ENCODE results near the gene ZNF200. TPM values are rescaled to one million over a fixed set of nuclear protein-coding genes. Genes with fewer than 3 reads are reported as not detected.
A peak's percentile ranks its signal among the peaks of the same experiment; 100 is the strongest.

ZNF200 gene
- 10 to 100 TPM; 13.0 to 14.6 TPM for total RNA-seq
- polyA plus RNA-seq = 11.2 TPM

GRCh38 chr16:3234857-3235561, at the start of gene ZNF200:
Gene ZNF200, minus strand, starts transcription at chr16:3235158. Its CDS starts 1,403 bp downstream, at chr16:3233755.
- POLR2A ChIA-PET = interaction anchor here (0.6 to 1.6 kb wide), 8 partner anchors 15 to 324 kb away, joined by 3 to 5 read pairs (median 4); no protein-coding TSS in a partner anchor

GRCh38 chr16:3283543-3284447, 48.8 kb upstream of the ZNF200 start:
- Mint-ChIP-seq H3K9me3 (peaks cover 0 to 32% (median 15%) of the 10 kb centered on the region in 5 donors), H3K27ac (peak overlapping the region; percentile 84 to 99 (median 96)), H3K4me1 (peaks cover 35 to 48% (median 41%) of the 10 kb centered on the region in 3 donors), H3K27me3 (no peaks in the 10 kb centered on the region), H3K36me3 (peaks cover 22 to 55% (median 43%) of the 10 kb centered on the region in 3 donors), H3K4me3 (peak overlapping the region; percentile 88 to 97 (median 96))
- peaks cover 15% of the 10 kb centered on the region for H3K9me3 ChIP-seq (ENCODE audit: low read length)
- ChIA-PET CTCF (interaction anchor here (0.7 to 2.1 kb wide), 9 partner anchors 9 to 217 kb away, joined by 3 to 7 read pairs (median 3); partner anchors contain the start of genes CLUAP1, TIGD7, ZNF174 and ZNF75A), POLR2A (interaction anchor here (0.6 to 1.9 kb wide), 9 partner anchors 20 to 173 kb away, joined by 3 to 21 read pairs (median 6); partner anchors contain the start of genes TIGD7, ZNF174, ZNF213 and ZNF75A)
- no peaks in the 10 kb centered on the region for H3K27me3 ChIP-seq (ENCODE audit: insufficient read depth, low read length, poor library complexity, severe bottlenecking)
- DNase-seq = no peak
- H3K4me3 ChIP-seq (ENCODE audit: low read length) = peak overlapping the region; percentile 91
- H3K4me1 ChIP-seq (ENCODE audit: insufficient read depth, low read length) = peaks cover 25% of the 10 kb centered on the region
- peak overlapping the region; percentile 95 for H3K27ac ChIP-seq (ENCODE audit: low read depth, low read length)
- H3K36me3 ChIP-seq (ENCODE audit: insufficient read depth, low read length) = peaks cover 35% of the 10 kb centered on the region

More at GRCh38 chr16:3234857-3235561, at the start of gene ZNF200:
- peaks cover 0 to 2% of the 10 kb centered on the region in 2 donors for H3K27me3 Mint-ChIP-seq
- peaks cover 5 to 13% (median 12%) of the 10 kb centered on the region in 5 donors for H3K9me3 Mint-ChIP-seq
- peak within 1 kb of the TSS; percentile 92 to 98 (median 95) for H3K4me3 Mint-ChIP-seq
- Histone ChIP-seq H3K9me3 (ENCODE audit: low read length) (no peaks in the 10 kb centered on the region), H3K36me3 (ENCODE audit: insufficient read depth, low read length) (peaks cover 29% of the 10 kb centered on the region), H3K27me3 (ENCODE audit: insufficient read depth, low read length, poor library complexity, severe bottlenecking) (no peaks in the 10 kb centered on the region), H3K4me1 (ENCODE audit: insufficient read depth, low read length) (peaks cover 21% of the 10 kb centered on the region), H3K4me3 (ENCODE audit: low read length) (peak within 1 kb of the TSS; percentile 99), H3K27ac (ENCODE audit: low read depth, low read length) (peak within 1 kb of the TSS; percentile 92)
- peaks cover 32 to 47% (median 36%) of the 10 kb centered on the region in 3 donors for H3K36me3 Mint-ChIP-seq
- peak; percentile 86 to 94 (median 93) for DNase-seq
- peaks cover 37 to 47% (median 42%) of the 10 kb centered on the region in 3 donors for H3K4me1 Mint-ChIP-seq
- CTCF ChIA-PET = interaction anchor here (1.1 kb wide), 1 partner anchor 20 kb away, joined by 4 read pairs; no protein-coding TSS in a partner anchor
- H3K27ac Mint-ChIP-seq = peak within 1 kb of the TSS; percentile 96 to 97 (median 97)

DNA sequence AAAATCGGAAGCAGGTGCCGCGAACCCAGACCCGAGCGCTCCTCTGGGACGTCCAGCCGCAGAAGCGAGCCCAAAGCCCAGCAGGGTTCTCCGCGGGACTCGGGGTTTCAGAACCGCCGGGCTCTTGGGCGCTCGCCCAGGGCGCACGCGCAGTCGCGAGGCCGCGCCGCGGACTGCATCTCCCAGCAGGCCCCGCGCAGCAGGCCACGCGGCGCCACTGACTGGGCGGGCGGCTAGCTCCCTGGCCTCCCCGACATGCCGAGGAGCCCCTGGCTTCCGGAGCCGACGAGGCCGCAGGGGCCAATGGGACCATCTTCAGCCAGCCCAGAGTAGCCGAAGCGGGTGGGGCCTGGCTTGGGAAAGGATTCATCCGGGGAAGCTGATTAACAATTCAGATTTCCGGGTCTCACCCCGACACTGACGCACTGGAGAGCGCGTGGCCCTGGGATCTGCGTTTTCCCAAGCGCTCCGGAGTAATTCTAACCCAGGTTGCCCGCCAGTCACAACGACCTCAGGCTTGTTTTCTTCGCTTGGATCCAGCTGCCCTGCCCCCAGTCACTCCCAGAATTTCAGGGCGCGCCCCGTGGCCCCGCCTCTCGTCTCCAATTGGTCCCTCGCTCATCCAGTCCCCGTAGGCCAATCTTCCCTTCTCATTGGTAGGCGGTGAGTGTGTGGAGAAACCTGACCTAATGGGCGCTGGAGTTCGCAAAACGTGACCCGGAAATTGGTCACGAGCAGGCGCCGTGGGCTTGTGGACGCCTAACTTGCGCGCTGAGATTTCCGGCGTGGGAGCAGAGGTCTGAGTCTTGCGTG, 48.0 kb upstream of the ZNF200 start, which contains the start of gene ZNF263:
ZNF263 (plus strand) TSS at position 762 of the 813 bp plus-strand sequence. CDS start 328 bp downstream, outside the sequence.
- H3K27ac ChIP-seq (ENCODE audit: low read depth, low read length) = peak within 1 kb of the TSS; percentile 95
- H3K36me3 Mint-ChIP-seq = peaks cover 18 to 48% (median 38%) of the 10 kb centered on the region in 3 donors
- peak within 1 kb of the TSS; percentile 88 to 97 (median 96) for H3K4me3 Mint-ChIP-seq
- peaks cover 9% of the 10 kb centered on the region for H3K9me3 ChIP-seq (ENCODE audit: low read length)
- POLR2A ChIA-PET = interaction anchor here (0.6 to 1.9 kb wide), 17 partner anchors 16 to 435 kb away, joined by 3 to 21 read pairs (median 4); partner anchors contain the start of genes TIGD7, ZNF174, ZNF213 and ZNF75A
- H3K27me3 Mint-ChIP-seq = peaks cover 0 to 4% of the 10 kb centered on the region in 2 donors
- H3K4me1 Mint-ChIP-seq = peaks cover 35 to 48% (median 41%) of the 10 kb centered on the region in 3 donors
- H3K9me3 Mint-ChIP-seq = peaks cover 0 to 25% (median 11%) of the 10 kb centered on the region in 5 donors
- no peaks in the 10 kb centered on the region for H3K27me3 ChIP-seq (ENCODE audit: insufficient read depth, low read length, poor library complexity, severe bottlenecking)
- H3K4me1 ChIP-seq (ENCODE audit: insufficient read depth, low read length) = peaks cover 25% of the 10 kb centered on the region
- DNase-seq = peak; percentile 87 to 95 (median 94)
- CTCF ChIA-PET = interaction anchor here (0.7 to 2.1 kb wide), 9 partner anchors 10 to 218 kb away, joined by 3 to 10 read pairs (median 3); partner anchors contain the start of genes CLUAP1, TIGD7, ZNF174 and ZNF75A
- H3K27ac Mint-ChIP-seq = peak within 1 kb of the TSS; percentile 84 to 99 (median 96)
- H3K36me3 ChIP-seq (ENCODE audit: insufficient read depth, low read length) = peaks cover 28% of the 10 kb centered on the region
- H3K4me3 ChIP-seq (ENCODE audit: low read length) = peak within 1 kb of the TSS; percentile 91

- H3K27ac ChIP-seq (ENCODE audit: low read depth, low read length) = peak overlapping the region; percentile 95
- no peak for DNase-seq
- peak overlapping the region; percentile 66 to 98 (median 89) for H3K27ac Mint-ChIP-seq
- H3K4me1 ChIP-seq (ENCODE audit: insufficient read depth, low read length) = peaks cover 25% of the 10 kb centered on the region
- H3K4me3 Mint-ChIP-seq = peak overlapping the region; percentile 87 to 97 (median 96)
- no peaks in the 10 kb centered on the region for H3K27me3 ChIP-seq (ENCODE audit: insufficient read depth, low read length, poor library complexity, severe bottlenecking)
- CTCF ChIA-PET = interaction anchor here (0.7 to 2.1 kb wide), 7 partner anchors 10 to 219 kb away, joined by 3 to 10 read pairs (median 3); partner anchors contain the start of genes CLUAP1, ZNF174 and ZSCAN32
- POLR2A ChIA-PET = interaction anchor here (0.6 to 1.9 kb wide), 15 partner anchors 15 to 436 kb away, joined by 3 to 21 read pairs (median 4); partner anchors contain the start of genes TIGD7, ZNF174, ZNF213 and ZNF75A
- peaks cover 9% of the 10 kb centered on the region for H3K9me3 ChIP-seq (ENCODE audit: low read length)
- peaks cover 23% of the 10 kb centered on the region for H3K36me3 ChIP-seq (ENCODE audit: insufficient read depth, low read length)
- H3K9me3 Mint-ChIP-seq = peaks cover 0 to 19% (median 6%) of the 10 kb centered on the region in 5 donors
- H3K4me1 Mint-ChIP-seq = peaks cover 35 to 48% (median 41%) of the 10 kb centered on the region in 3 donors
- peak overlapping the region; percentile 91 for H3K4me3 ChIP-seq (ENCODE audit: low read length)
- H3K27me3 Mint-ChIP-seq = peaks cover 0 to 4% of the 10 kb centered on the region in 2 donors
- peaks cover 15 to 42% (median 31%) of the 10 kb centered on the region in 3 donors for H3K36me3 Mint-ChIP-seq
Observed at GRCh38 chr16:3282103-3282729, 47.3 kb upstream of the ZNF200 start.

DNA sequence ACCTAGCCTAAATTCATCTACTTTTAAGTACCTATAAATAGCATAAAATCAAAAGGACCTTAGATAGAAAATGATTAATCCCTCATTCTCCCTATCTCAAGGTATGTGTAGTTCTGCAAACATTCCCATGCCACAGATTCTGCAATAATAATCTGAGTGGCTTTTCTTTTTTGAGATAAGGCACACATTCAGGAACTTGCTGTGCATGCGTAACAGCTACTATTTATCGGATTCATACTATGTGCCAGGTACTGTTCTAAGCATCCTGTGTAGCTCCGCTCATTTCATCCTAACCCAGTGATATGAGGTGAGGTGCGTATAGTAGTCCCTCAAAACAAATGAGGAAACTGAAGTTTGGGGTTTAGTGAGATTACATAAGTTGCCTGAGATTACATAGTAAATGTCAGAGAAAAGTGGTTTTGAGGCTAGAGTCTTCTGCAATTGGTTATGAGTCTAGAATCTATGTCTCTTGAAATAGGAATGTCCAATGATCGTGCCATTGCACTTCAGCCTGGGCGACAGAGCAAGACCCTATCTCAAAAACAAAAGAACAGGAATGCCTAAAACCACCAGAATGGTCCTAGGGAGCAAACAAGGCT, 46.4 kb upstream of the ZNF200 start:
- ChIA-PET CTCF (interaction anchor here (1.6 kb wide), 1 partner anchor 14 kb away, joined by 7 read pairs; no protein-coding TSS in a partner anchor), POLR2A (interaction anchor here (1.4 kb wide), 1 partner anchor 15 kb away, joined by 4 read pairs; no protein-coding TSS in a partner anchor)
- DNase-seq = no peak
- peak overlapping the region in 1 of 8 donors; percentile 82 for H3K27ac Mint-ChIP-seq
- H3K4me3 Mint-ChIP-seq = peak overlapping the region in 6 of 7 donors; percentile 39 to 96 (median 49)
- Histone ChIP-seq H3K36me3 (ENCODE audit: insufficient read depth, low read length) (peaks cover 15% of the 10 kb centered on the region), H3K9me3 (ENCODE audit: low read length) (peaks cover 4% of the 10 kb centered on the region), H3K27me3 (ENCODE audit: insufficient read depth, low read length, poor library complexity, severe bottlenecking) (no peaks in the 10 kb centered on the region), H3K27ac (ENCODE audit: low read depth, low read length) (no peak overlapping the region), H3K4me3 (ENCODE audit: low read length) (no peak overlapping the region), H3K4me1 (ENCODE audit: insufficient read depth, low read length) (peaks cover 25% of the 10 kb centered on the region)
- peaks cover 0 to 4% of the 10 kb centered on the region in 2 donors for H3K27me3 Mint-ChIP-seq
- peaks cover 0 to 13% (median under 1%) of the 10 kb centered on the region in 5 donors for H3K9me3 Mint-ChIP-seq
- peaks cover 31 to 42% (median 37%) of the 10 kb centered on the region in 3 donors for H3K4me1 Mint-ChIP-seq
- peaks cover 9 to 34% (median 23%) of the 10 kb centered on the region in 3 donors for H3K36me3 Mint-ChIP-seq

DNA sequence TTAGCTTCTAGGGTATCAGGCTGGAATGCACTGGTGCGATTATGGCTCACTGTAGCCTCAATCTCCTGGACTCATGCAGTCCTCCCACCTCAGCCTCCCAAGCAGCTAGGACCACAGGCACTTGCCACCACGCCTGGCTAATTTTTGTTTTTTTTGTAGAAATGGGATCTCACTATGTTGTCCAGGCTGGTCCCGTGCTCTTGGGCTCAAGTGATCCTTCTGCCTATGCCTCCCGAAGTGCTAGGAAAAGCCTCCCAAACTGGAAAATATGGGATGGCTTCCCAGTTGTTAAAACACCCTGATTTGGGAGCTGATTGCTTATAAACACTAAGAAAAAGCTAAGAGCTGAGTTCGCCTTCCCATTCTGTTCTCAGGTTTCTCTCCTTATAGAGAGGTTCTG, 41.7 kb upstream of the ZNF200 start:
- Histone ChIP-seq H3K27ac (ENCODE audit: low read depth, low read length) (no peak overlapping the region), H3K27me3 (ENCODE audit: insufficient read depth, low read length, poor library complexity, severe bottlenecking) (no peaks in the 10 kb centered on the region), H3K36me3 (ENCODE audit: insufficient read depth, low read length) (no peaks in the 10 kb centered on the region), H3K4me1 (ENCODE audit: insufficient read depth, low read length) (no peaks in the 10 kb centered on the region), H3K9me3 (ENCODE audit: low read length) (no peaks in the 10 kb centered on the region), H3K4me3 (ENCODE audit: low read length) (no peak overlapping the region)
- Mint-ChIP-seq H3K4me1 (peaks cover 0 to 4% (median 0%) of the 10 kb centered on the region in 3 donors), H3K36me3 (no peaks in the 10 kb centered on the region), H3K9me3 (peaks cover 0 to 3% (median 0%) of the 10 kb centered on the region in 5 donors), H3K27me3 (peaks cover 0 to 4% of the 10 kb centered on the region in 2 donors), H3K4me3 (no peak overlapping the region), H3K27ac (no peak overlapping the region)
- no peak for DNase-seq
- ChIA-PET CTCF (interaction anchor here (1.4 kb wide), 1 partner anchor 9 kb away, joined by 8 read pairs; no protein-coding TSS in a partner anchor), POLR2A (interaction anchor here (0.5 kb wide), 1 partner anchor 162 kb away, joined by 3 read pairs; no protein-coding TSS in a partner anchor)

All from CD8-positive, alpha-beta memory T cell (primary cell).